K562 (cell line): ENCODE data around the gene KCNQ4. TPM values are rescaled to one million over a fixed set of nuclear protein-coding genes. Genes with fewer than 3 reads are reported as not detected.

Experiments
- ATAC-seq: fragments of 200-7000 bp; cut with Tn5 transposase; 3 replicates; pipeline ENCODE4 v1.9.1; 2020; ENCODE audit warnings: moderate library complexity
- BruUV-seq: library from RNA; stranded (reverse); fragments of 400-500 nt; replicated peaks from 2 replicates; lab custom pipeline; 2021; lab: Mats Ljungman, UMichigan
- CTCF ChIA-PET: fragments of 300-600 bp; formaldehyde crosslinking; extraction: SDS; loops from one replicate; lab custom pipeline; 2021; ENCODE audit warnings: low intra/inter-chr PET ratio; lab: Yijun Ruan, JAX
- POLR2A ChIA-PET: fragments of 300-600, 350-650 bp; sonication (Branson Sonifier 250); formaldehyde crosslinking; extraction: SDS; loops from one replicate; lab custom pipeline; 2021; ENCODE audit warnings: antibody characterized with exemption, inconsistent platforms; lab: Yijun Ruan, JAX
- DNase-seq, 4 experiments: peaks; one replicate each; pipeline versions ENCODE4 v3.0.0 to v3.0.0-alpha.2; 2011 to 2018; ENCODE audit warnings: low spot score in 3 of 4, mixed read lengths in 3 of 4; ENCODE audit errors: extremely low read depth in 1 of 4
- FAIRE-seq: peaks from 2 replicates; lab custom pipeline; 2011; peaks lifted over from hg19 to GRCh38; lab: Jason Lieb, UNC
- H2AFZ ChIP-seq: 2 replicates; pipeline ENCODE4 v1.6.0; 2011; ENCODE audit warnings: low read depth, low read length, control low read depth, inconsistent platforms
- H3K27ac ChIP-seq: fragments of 200-600 bp; 3 replicates; pipeline ENCODE4 v1.8.0; 2011; ENCODE audit warnings: low read depth, mild to moderate bottlenecking, control low read depth, inconsistent platforms, low read length, moderate library complexity, mixed read lengths; ENCODE audit errors: extremely low read depth
- H3K27me3 ChIP-seq, 2 experiments: fragments of 300-600 bp in 1 of 2; 2 replicates in 1 of 2; 3 replicates in 1 of 2; pipeline versions ENCODE4 v1.6.0 to v1.8.0; 2011; ENCODE audit warnings: inconsistent platforms in 2 of 2, low read length in 2 of 2, mild to moderate bottlenecking in 1 of 2, mixed read lengths in 1 of 2, moderate library complexity in 1 of 2; ENCODE audit not compliant: control insufficient read depth in 2 of 2, insufficient read depth in 2 of 2
- H3K36me3 ChIP-seq: fragments of 300-600 bp; 3 replicates; pipeline ENCODE4 v1.8.0; 2011; ENCODE audit warnings: mild to moderate bottlenecking, low read length, inconsistent platforms; ENCODE audit not compliant: control insufficient read depth, insufficient read depth
- H3K4me1 ChIP-seq, 2 experiments: fragments of 200-600 bp in 1 of 2; replicated peaks in 1 of 2; 2 replicates in 1 of 2; 3 replicates in 1 of 2; pipeline versions ENCODE4 v1.5.1 to v1.8.0; 2011; ENCODE audit warnings: inconsistent platforms in 2 of 2, low read length in 2 of 2, mild to moderate bottlenecking in 1 of 2, mixed read lengths in 1 of 2, moderate library complexity in 1 of 2; ENCODE audit not compliant: control insufficient read depth in 2 of 2, insufficient read depth in 2 of 2
- H3K4me2 ChIP-seq: 2 replicates; pipeline ENCODE4 v1.6.1; 2011; ENCODE audit warnings: low read length, control low read depth, inconsistent platforms, mixed read lengths; ENCODE audit not compliant: insufficient read depth
- H3K4me3 ChIP-seq: fragments of 200-600 bp; sonication (generic), shearing (Covaris generic); 2 replicates; pipeline ENCODE4 v1.5.1; 2016; ENCODE audit warnings: control low read depth, inconsistent platforms
- H3K79me2 ChIP-seq: fragments of 200-600 bp; 3 replicates; pipeline ENCODE4 v1.8.0; 2011; ENCODE audit warnings: low read length, inconsistent platforms; ENCODE audit not compliant: control insufficient read depth, insufficient read depth
- H3K9ac ChIP-seq, 2 experiments: 2 replicates each; pipeline versions ENCODE4 v1.6.0 to v1.6.1; 2011; ENCODE audit warnings: low read depth in 2 of 2, low read length in 2 of 2, control low read depth in 1 of 2, inconsistent platforms in 1 of 2, mild to moderate bottlenecking in 1 of 2, mixed read lengths in 1 of 2; ENCODE audit not compliant: insufficient read depth in 1 of 2
- H3K9me1 ChIP-seq: one replicate; pipeline ENCODE4 v1.6.0; 2011; ENCODE audit warnings: inconsistent platforms, mild to moderate bottlenecking, low read length, moderate library complexity; ENCODE audit not compliant: control insufficient read depth, insufficient read depth
- H3K9me3 ChIP-seq: replicated peaks from 2 replicates; pipeline ENCODE4 v1.5.1; 2011; ENCODE audit warnings: low read depth, low read length, inconsistent platforms; ENCODE audit not compliant: control insufficient read depth, insufficient read depth
- H4K20me1 ChIP-seq: replicated peaks from 2 replicates; pipeline ENCODE4 v1.6.1; 2011; ENCODE audit warnings: low read length, inconsistent platforms, mixed read lengths; ENCODE audit not compliant: control insufficient read depth, insufficient read depth
- ATF1 ChIP-seq, 2 experiments: fragments of 450-650 bp in 1 of 2; IDR thresholded peaks; 2 replicates each; pipeline ENCODE4 v1.6.1; 2016; ENCODE audit warnings: missing compliant biosample characterization in 1 of 2, missing genetic modification characterization in 1 of 2
- BACH1 ChIP-seq: fragments of 200-800 bp; sonication (Bioruptor generic); IDR thresholded peaks from 2 replicates; pipeline ENCODE4 v1.6.1; 2016; ENCODE audit warnings: missing genetic modification characterization, missing compliant biosample characterization
- CBFA2T2 ChIP-seq: fragments of 450-650 bp; conservative IDR thresholded peaks from 2 replicates; pipeline ENCODE4 v1.6.1; 2017; ENCODE audit warnings: mild to moderate bottlenecking
- CBFA2T3 ChIP-seq: fragments of 450-650 bp; IDR thresholded peaks from 2 replicates; pipeline ENCODE4 v1.6.1; 2017
- CHD1 ChIP-seq: fragments of 200-600 bp; sonication (generic); IDR thresholded peaks from one replicate; pipeline ENCODE4 v1.6.1; 2012; ENCODE audit warnings: mild to moderate bottlenecking, moderate library complexity, low read length, inconsistent platforms
- DIDO1 ChIP-seq: fragments of 450-650 bp; IDR thresholded peaks from 2 replicates; pipeline ENCODE4 v1.6.1; 2016; ENCODE audit warnings: low read depth, missing biosample characterization, missing genetic modification characterization
- ILK ChIP-seq: fragments of 450-650 bp; IDR thresholded peaks from 2 replicates; pipeline ENCODE4 v1.6.1; 2016; ENCODE audit warnings: missing genetic modification characterization, low read depth, mild to moderate bottlenecking, missing compliant biosample characterization, moderate library complexity, borderline replicate concordance
- MEF2A ChIP-seq: IDR thresholded peaks from 2 replicates; pipeline ENCODE4 v1.6.1; 2011; ENCODE audit warnings: low read depth, mild to moderate bottlenecking, low read length, moderate library complexity; ENCODE audit not compliant: control insufficient read depth
- MEIS2 ChIP-seq: fragments of 450-650 bp; IDR thresholded peaks from 2 replicates; pipeline ENCODE4 v1.6.1; 2014; ENCODE audit warnings: mild to moderate bottlenecking; ENCODE audit not compliant: partially characterized antibody
- NFIC ChIP-seq: fragments of 450-650 bp; IDR thresholded peaks from 2 replicates; pipeline ENCODE4 v1.6.1; 2017; ENCODE audit warnings: mild to moderate bottlenecking, inconsistent platforms
- SMAD3 ChIP-seq: fragments of 450-650 bp; formaldehyde crosslinking; conservative IDR thresholded peaks from 2 replicates; pipeline ENCODE4 v1.4.0; 2020; ENCODE audit warnings: mild to moderate bottlenecking
- TAL1 ChIP-seq: fragments of 450-650 bp; IDR thresholded peaks from 2 replicates; pipeline ENCODE4 v1.6.1; 2016; ENCODE audit warnings: mild to moderate bottlenecking
- TEAD4 ChIP-seq, 2 experiments: sonication (generic) in 1 of 2; formaldehyde crosslinking in 1 of 2; IDR thresholded peaks; 2 replicates each; pipeline versions ENCODE4 v1.6.1 to v1.8.0; 2012 to 2022; ENCODE audit warnings: borderline replicate concordance in 1 of 2, inconsistent platforms in 1 of 2, low read length in 1 of 2, mild to moderate bottlenecking in 1 of 2, missing genetic modification reagents in 1 of 2
- THRA ChIP-seq: fragments of 450-650 bp; IDR thresholded peaks from 2 replicates; pipeline ENCODE4 v1.6.1; 2017; ENCODE audit warnings: mild to moderate bottlenecking, moderate library complexity
- UBTF ChIP-seq, 2 experiments: IDR thresholded peaks; 2 replicates each; pipeline ENCODE4 v1.6.1; 2012; ENCODE audit warnings: improper control_type of control experiment in 2 of 2, low read depth in 2 of 2, low read length in 2 of 2, borderline replicate concordance in 1 of 2
- USF1 ChIP-seq: sonication (generic); formaldehyde crosslinking; IDR thresholded peaks from 2 replicates; pipeline ENCODE4 v1.9.0; 2022; ENCODE audit warnings: mild to moderate bottlenecking, missing genetic modification reagents
- XRCC3 ChIP-seq: fragments of 450-650 bp; IDR thresholded peaks from 2 replicates; pipeline ENCODE4 v1.6.1; 2017; ENCODE audit warnings: mild to moderate bottlenecking, moderate library complexity
- ZNF23 ChIP-seq: fragments of 250-450 bp; sonication (Bioruptor Pico); IDR thresholded peaks from 2 replicates; pipeline ENCODE4 v1.4.0; 2020; ENCODE audit warnings: mild to moderate bottlenecking
- WGBS: fragments of 100-300 bp; shearing (Covaris generic); methylation state at CpG from one replicate; pipeline ENCODE4 v1.1.6; 2016; ENCODE audit warnings: low coverage, mixed read lengths; ENCODE audit not compliant: insufficient coverage; ENCODE audit errors: missing lambda C conversion rate; 5-methylcytosine and 5-hydroxymethylcytosine counted together
- in situ Hi-C: fragments of 300-500 bp; cut with MboI; formaldehyde crosslinking; loops from 4 replicates; pipeline ENCODE4 v1.15.0; 2018; ENCODE audit warnings: inconsistent platforms, mixed read lengths
- intact Hi-C: fragments of 100-400 bp; cut with micrococcal nuclease; formaldehyde crosslinking; loops from 2 replicates; pipeline ENCODE4 v1.14.2; 2022
- polyA plus RNA-seq, 8 experiments: library from polyadenylated mRNA; depleted of rRNA in 4 of 8; stranded (reverse) in 5 of 8; unstranded in 3 of 8; fragments of >200 nt; fragmentation: Nextera tagmentation in 2 of 8; fragmentation: Illumina TruSeq in 1 of 8; extraction: Ambion mirVana in 2 of 8; extraction: Trizol in 1 of 8; gene quantifications; 2 replicates each; pipeline versions ENCODE4 v1.2.1 to v1.2.3, GENCODE V29; 2011 to 2014; ENCODE audit warnings: inconsistent platforms in 1 of 8, missing spikeins in 1 of 8
- total RNA-seq, 7 experiments: library from RNA; depleted of rRNA in 6 of 7; stranded (reverse); fragments of >200 nt in 6 of 7; fragmentation: Illumina TruSeq in 2 of 7; extraction: Trizol in 2 of 7; gene quantifications; 2 replicates each; pipeline versions ENCODE4 v1.2.1 to v1.2.3, GENCODE V29; 2011 to 2021; ENCODE audit warnings: low replicate concordance in 1 of 7

The KCNQ4 gene
- total and polyA plus RNA-seq, 9 of the 15 experiments (the other 6 are each of a cell fraction or from before 2014, with no cell fraction given): 0.07 to 4.1 (median 0.79) TPM

GRCh38 chr1:40734882-40735628, 48.5 kb upstream of the KCNQ4 start:
- no peaks in the 10 kb centered on the region for H3K9me3 ChIP-seq
- 39% methylated on average over 8 of the region's 8 CpGs for WGBS
- ATAC-seq: peak; percentile 75
- no peak overlapping the region; the same call in 2 of the 3 replicates for H3K27ac ChIP-seq
- no peaks in the 10 kb centered on the region for H3K9me1 ChIP-seq
- H3K27me3 ChIP-seq: no peaks in the 10 kb centered on the region
- H2AFZ ChIP-seq: no peak overlapping the region
- H3K4me1 ChIP-seq: peaks cover 3 to 5% of the 10 kb centered on the region in 2 experiments; a peak in 3 of 5 replicates
- peak in 3 of 4 experiments; percentile 27 to 50 (median 38) for DNase-seq
- POLR2A ChIA-PET: interaction anchor here (0.8 to 2.5 kb wide), 5 partner anchors 9 to 22 kb away, joined by 3 to 8 read pairs (median 5); no protein-coding TSS in a partner anchor
- peaks cover 48% of the 10 kb centered on the region for H3K79me2 ChIP-seq
- intact Hi-C loops (no loop called here), in situ Hi-C loops (no loop called here)
- peaks cover 21% of the 10 kb centered on the region for H3K36me3 ChIP-seq
- no peak overlapping the region for H3K4me2 ChIP-seq
- H4K20me1 ChIP-seq: no peaks in the 10 kb centered on the region; the same call in 1 of the 2 replicates
- BruUV-seq: no TSS peak
- CTCF ChIA-PET: no interaction called here
- H3K4me3 ChIP-seq: no peak overlapping the region
- H3K9ac ChIP-seq: no peak overlapping the region
- peak; percentile 60 for FAIRE-seq
- TF ChIP-seq BACH1 (no peak), MEIS2 (peak; percentile 39), NFIC (peak; percentile 75), CHD1 (no peak), THRA (no peak), ILK (tag) (no peak), SMAD3 (CRISPR knock-in tag) (no peak), TAL1 (peak; percentile 53; the same call in 1 of the 2 replicates), UBTF (IDR thresholded peaks at IDR 0.05; ENCODE audit: borderline replicate concordance in 1 of 2, low read depth in 2 of 2, low read length in 2 of 2) (no peak), USF1 (no peak), XRCC3 (no peak), DIDO1 (no peak), CBFA2T3 (peak; percentile 63), TEAD4 (IDR thresholded peaks at IDR 0.05; ENCODE audit: low read length) (peak; percentile 58), TEAD4 (CRISPR knock-in tag; IDR thresholded peaks at IDR 0.05; ENCODE audit: borderline replicate concordance) (no peak), MEF2A (no peak), ATF1 (CRISPR knock-in tag; IDR thresholded peaks at IDR 0.05) (no peak), ATF1 (tag; IDR thresholded peaks at IDR 0.05) (no peak), CBFA2T2 (0 out of 2 replicates have a peak, but pooled peaks have one; percentile 34), ZNF23 (CRISPR knock-in tag) (no peak)
